Measurements from ENCODE around the gene ASCC1.

DNA sequence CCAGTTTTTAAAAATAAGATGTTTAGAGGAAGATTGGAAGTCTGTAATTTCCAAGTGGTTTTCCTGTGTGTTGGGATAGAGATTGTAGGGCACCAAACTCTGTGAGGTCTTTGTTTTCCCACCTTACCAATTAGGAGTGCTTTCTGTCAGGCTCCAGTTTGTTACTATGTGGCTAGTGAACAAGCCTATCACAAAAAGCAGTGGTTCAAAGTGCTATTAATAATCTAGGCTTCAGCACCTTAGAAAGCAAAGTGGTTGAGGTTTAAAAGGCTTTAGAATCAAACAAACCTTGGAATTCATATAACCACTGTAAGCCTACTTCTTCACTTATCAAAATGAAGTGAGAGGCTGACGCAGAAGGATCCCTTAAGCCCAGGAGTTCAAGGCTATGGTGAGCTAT is 11.4 kb downstream of the ASCC1 start:
- TF ChIP-seq POLR2AphosphoS5 (IDR thresholded peaks at IDR 0.05; ENCODE audit: low read depth, low read length) (no peak), POLR2A (IDR thresholded peaks at IDR 0.05; ENCODE audit: low read depth, low read length) (no peak), TAF1 (IDR thresholded peaks at IDR 0.05; ENCODE audit: low read depth, low read length) (no peak), PAX5 (IDR thresholded peaks at IDR 0.05; ENCODE audit: insufficient read depth, low read length, severe bottlenecking) (no peak), SPI1 (IDR thresholded peaks at IDR 0.05; ENCODE audit: low read depth, low read length) (no peak), POU2F2 (IDR thresholded peaks at IDR 0.05; ENCODE audit: low read depth, low read length) (no peak)

Measured in GM12891 (cell line).